H9 (cell line): ENCODE measurements around the gene MGLL. TPM values are rescaled to one million over a fixed set of nuclear protein-coding genes. Genes with fewer than 3 reads are reported as not detected.

Experiments used
- DNase-seq: peaks from one replicate; pipeline ENCODE4 v3.0.0-alpha.2; 2017
- H2AFZ ChIP-seq: one replicate; pipeline ENCODE4 v1.6.1; 2013; ENCODE audit warnings: mild to moderate bottlenecking, low read length, control low read depth, moderate library complexity
- H2AK5ac ChIP-seq: 2 replicates; pipeline ENCODE4 v1.6.1; 2013; ENCODE audit warnings: low read length, control low read depth, mixed read lengths; ENCODE audit not compliant: insufficient read length
- H2BK120ac ChIP-seq: one replicate; pipeline ENCODE4 v1.6.1; 2013; ENCODE audit warnings: low read depth, mild to moderate bottlenecking, low read length, control low read depth, inconsistent platforms; ENCODE audit not compliant: poor library complexity, severe bottlenecking
- H2BK12ac ChIP-seq: 2 replicates; pipeline ENCODE4 v1.6.1; 2013; ENCODE audit warnings: low read length, control low read depth, mixed read lengths, low read depth; ENCODE audit not compliant: insufficient read length
- H2BK15ac ChIP-seq: 2 replicates; pipeline ENCODE4 v1.6.1; 2013; ENCODE audit warnings: low read depth, low read length, control low read depth
- H2BK20ac ChIP-seq: one replicate; pipeline ENCODE4 v1.6.1; 2013; ENCODE audit warnings: low read depth, mild to moderate bottlenecking, low read length, control low read depth, inconsistent platforms; ENCODE audit not compliant: poor library complexity, severe bottlenecking
- H2BK5ac ChIP-seq: 2 replicates; pipeline ENCODE4 v1.6.1; 2013; ENCODE audit warnings: low read length, control low read depth, mixed read lengths; ENCODE audit not compliant: insufficient read length
- H3K14ac ChIP-seq: 2 replicates; pipeline ENCODE4 v1.6.1; 2013; ENCODE audit warnings: low read length, control low read depth; ENCODE audit not compliant: insufficient read depth
- H3K18ac ChIP-seq: 2 replicates; pipeline ENCODE4 v1.6.1; 2013; ENCODE audit warnings: low read depth, mild to moderate bottlenecking, mixed read lengths, low read length, control low read depth; ENCODE audit not compliant: insufficient read length
- H3K23ac ChIP-seq: 2 replicates; pipeline ENCODE4 v1.6.1; 2013; ENCODE audit warnings: low read length, control low read depth, mixed read lengths, low read depth; ENCODE audit not compliant: insufficient read length
- H3K23me2 ChIP-seq: 2 replicates; pipeline ENCODE4 v1.6.1; 2013; ENCODE audit warnings: low read depth, mild to moderate bottlenecking, mixed read lengths, low read length, control low read depth; ENCODE audit not compliant: insufficient read length, poor library complexity, severe bottlenecking
- H3K27ac ChIP-seq: 2 replicates; pipeline ENCODE4 v1.5.1; 2013; ENCODE audit warnings: low read length, control low read depth, mixed read lengths, low read depth; ENCODE audit not compliant: insufficient read length
- H3K27me3 ChIP-seq: 2 replicates; pipeline ENCODE4 v1.6.1; 2013; ENCODE audit warnings: low read length, control low read depth, inconsistent platforms; ENCODE audit not compliant: insufficient read depth
- H3K4ac ChIP-seq: 2 replicates; pipeline ENCODE4 v1.6.1; 2013; ENCODE audit warnings: low read depth, mild to moderate bottlenecking, control low read depth, inconsistent platforms, low read length, moderate library complexity
- H3K4me1 ChIP-seq: 2 replicates; pipeline ENCODE4 v1.6.1; 2013; ENCODE audit warnings: low read length, control low read depth, inconsistent platforms; ENCODE audit not compliant: insufficient read depth
- H3K4me2 ChIP-seq: 2 replicates; pipeline ENCODE4 v1.6.1; 2013; ENCODE audit warnings: low read length, control low read depth, mixed read lengths; ENCODE audit not compliant: insufficient read length, insufficient read depth
- H3K56ac ChIP-seq: 2 replicates; pipeline ENCODE4 v1.6.1; 2013; ENCODE audit warnings: low read depth, mild to moderate bottlenecking, mixed read lengths, low read length, control low read depth; ENCODE audit not compliant: insufficient read length
- H3K79me1 ChIP-seq: 2 replicates; pipeline ENCODE4 v1.6.1; 2013; ENCODE audit warnings: low read depth, mild to moderate bottlenecking, moderate library complexity, low read length, control low read depth, inconsistent platforms; ENCODE audit not compliant: insufficient read depth, poor library complexity, severe bottlenecking
- H3K79me2 ChIP-seq: 2 replicates; pipeline ENCODE4 v1.6.1; 2013; ENCODE audit warnings: low read length, control low read depth, inconsistent platforms; ENCODE audit not compliant: insufficient read depth
- H3K9ac ChIP-seq: 2 replicates; pipeline ENCODE4 v1.6.1; 2013; ENCODE audit warnings: low read length, control low read depth, mixed read lengths; ENCODE audit not compliant: insufficient read length; ENCODE audit errors: extremely low read depth
- H3K9me3 ChIP-seq: one replicate; pipeline ENCODE4 v1.6.1; 2013; ENCODE audit warnings: low read depth, low read length, inconsistent platforms; ENCODE audit not compliant: control insufficient read depth
- H3T11ph ChIP-seq: one replicate; pipeline ENCODE4 v1.6.1; 2013; ENCODE audit warnings: mild to moderate bottlenecking, low read length, control low read depth, inconsistent platforms
- H4K20me1 ChIP-seq: one replicate; pipeline ENCODE4 v1.6.1; 2013; ENCODE audit not compliant: control insufficient read depth, insufficient read length, insufficient read depth
- H4K5ac ChIP-seq: 2 replicates; pipeline ENCODE4 v1.6.1; 2013; ENCODE audit warnings: low read depth, mild to moderate bottlenecking, mixed read lengths, low read length, control low read depth; ENCODE audit not compliant: insufficient read length
- H4K8ac ChIP-seq: replicated peaks from 2 replicates; pipeline ENCODE4 v1.6.1; 2013; ENCODE audit warnings: low read length, control low read depth, mixed read lengths, low read depth; ENCODE audit not compliant: insufficient read length
- H4K91ac ChIP-seq: 2 replicates; pipeline ENCODE4 v1.6.1; 2013; ENCODE audit warnings: low read depth, mild to moderate bottlenecking, moderate library complexity, mixed read lengths, low read length, control low read depth; ENCODE audit not compliant: insufficient read length
- H3K27ac Mint-ChIP-seq, 3 experiments: 2 replicates in 2 of 3; 3 replicates in 1 of 3; pipeline ENCODE4 v1.8.0; 2020 to 2021; ENCODE audit warnings: mixed read lengths in 3 of 3, mild to moderate bottlenecking in 1 of 3, moderate library complexity in 1 of 3
- H3K27me3 Mint-ChIP-seq: 2 replicates; pipeline ENCODE4 v1.8.0; 2021; ENCODE audit warnings: low read depth, mild to moderate bottlenecking, moderate library complexity, mixed read lengths
- H3K36me3 Mint-ChIP-seq, 3 experiments: 2 replicates in 2 of 3; 3 replicates in 1 of 3; pipeline ENCODE4 v1.8.0; 2020 to 2021; ENCODE audit warnings: low read depth in 3 of 3, mixed read lengths in 3 of 3; ENCODE audit not compliant: insufficient read depth in 1 of 3
- H3K4me1 Mint-ChIP-seq, 2 experiments: 2 replicates each; pipeline ENCODE4 v1.8.0; 2020; ENCODE audit warnings: mixed read lengths in 2 of 2
- H3K4me3 Mint-ChIP-seq, 2 experiments: 2 replicates in 1 of 2; 3 replicates in 1 of 2; pipeline ENCODE4 v1.8.0; 2020 to 2021; ENCODE audit warnings: mild to moderate bottlenecking in 2 of 2, mixed read lengths in 2 of 2, moderate library complexity in 1 of 2
- H3K9me3 Mint-ChIP-seq, 2 experiments: 2 replicates in 1 of 2; 3 replicates in 1 of 2; pipeline ENCODE4 v1.8.0; 2020; ENCODE audit warnings: mild to moderate bottlenecking in 2 of 2, mixed read lengths in 2 of 2, moderate library complexity in 1 of 2
- CTCF ChIP-seq: fragments of 200-600 bp; sonication (generic); conservative IDR thresholded peaks from 3 replicates; pipeline ENCODE4 v1.8.0; 2021; ENCODE audit warnings: antibody characterized with exemption, mild to moderate bottlenecking
- WGBS: extraction: QIAGEN DNeasy Blood & Tissue Kit; methylation state at CpG from one replicate; pipeline ENCODE4 v1.1.7; 2013; ENCODE audit warnings: missing lambda C conversion rate, low lambda C conversion rate, mixed read lengths; ENCODE audit not compliant: insufficient read length; ENCODE audit errors: extremely low coverage; 5-methylcytosine and 5-hydroxymethylcytosine counted together
- total RNA-seq: library from RNA; stranded (reverse); gene quantifications from 2 replicates; pipeline ENCODE4 v1.2.1, GENCODE V29; 2021

The MGLL gene
- total RNA-seq, 1 experiment from 2014 or later = 0.11 TPM

- Histone ChIP-seq H3K18ac (no peak overlapping the region), H4K5ac (no peak overlapping the region), H3K14ac (no peak overlapping the region), H2AFZ (no peak overlapping the region), H4K20me1 (no peaks in the 10 kb centered on the region), H3K27me3 (no peaks in the 10 kb centered on the region), H4K91ac (no peak overlapping the region), H3K9me3 (no peaks in the 10 kb centered on the region), H3K27ac (no peak overlapping the region), H3K56ac (no peak overlapping the region), H2BK120ac (no peak overlapping the region), H2BK20ac (no peak overlapping the region), H3K4me2 (no peak overlapping the region), H3K23me2 (no peaks in the 10 kb centered on the region), H2BK15ac (no peak overlapping the region), H3T11ph (no peak overlapping the region), H3K4me1 (no peaks in the 10 kb centered on the region), H2AK5ac (no peak overlapping the region), H3K9ac (no peak overlapping the region), H3K79me2 (no peaks in the 10 kb centered on the region), H3K79me1 (no peaks in the 10 kb centered on the region), H2BK5ac (no peak overlapping the region), H3K4ac (no peak overlapping the region), H2BK12ac (no peak overlapping the region), H4K8ac (no peak overlapping the region), H3K23ac (no peak overlapping the region)
- no peaks in the 10 kb centered on the region for H3K36me3 Mint-ChIP-seq
- H3K27ac Mint-ChIP-seq = no peak overlapping the region
- DNase-seq = no peak
- H3K4me3 Mint-ChIP-seq = no peak overlapping the region
- H3K4me1 Mint-ChIP-seq = peaks cover 0 to 4% of the 10 kb centered on the region in 2 experiments; a peak in 1 of 4 replicates
- no peak for TF ChIP-seq CTCF
- no CpG with 5 or more reads among the region's 7 CpGs for WGBS
- H3K9me3 Mint-ChIP-seq = no peaks in the 10 kb centered on the region
- H3K27me3 Mint-ChIP-seq = peaks cover 1% of the 10 kb centered on the region; the same call in 1 of the 2 replicates
Measured at GRCh38 chr3:127784283-127784682, 38.0 kb downstream of the MGLL start.
